ENCODE data around the gene IL7R. TPM values are rescaled to one million over a fixed set of nuclear protein-coding genes. Genes with fewer than 3 reads are reported as not detected.
A peak's percentile ranks its signal among the peaks of the same experiment; 100 is the strongest.

Gene IL7R
- polyA plus RNA-seq, 2 of the 4 experiments (the other 2 are of a cell fraction): 0.13 to 0.18 TPM

DNA sequence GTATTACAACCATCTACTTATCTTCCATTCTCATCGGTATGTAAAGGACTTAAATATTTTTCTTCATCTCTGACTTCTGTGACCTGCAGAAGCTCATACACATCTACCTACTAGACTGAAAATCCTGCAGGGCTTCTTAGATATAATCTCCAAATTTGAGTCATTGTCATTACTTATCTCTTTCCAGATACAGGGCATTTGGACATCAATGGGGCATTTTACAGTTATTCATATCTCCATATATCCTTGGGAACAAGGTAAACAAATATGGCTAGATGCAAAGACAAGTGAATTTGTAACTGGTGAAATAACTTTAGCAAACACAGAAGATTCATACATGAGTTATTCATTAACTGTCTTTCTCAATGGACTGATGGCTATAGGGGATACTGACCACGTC lies 37.7 kb upstream of the IL7R start:
- no peak for FAIRE-seq
- CTCF ChIA-PET: interaction anchor here (0.7 kb wide), 1 partner anchor 33 kb away, joined by 3 read pairs; no protein-coding TSS in a partner anchor

DNA sequence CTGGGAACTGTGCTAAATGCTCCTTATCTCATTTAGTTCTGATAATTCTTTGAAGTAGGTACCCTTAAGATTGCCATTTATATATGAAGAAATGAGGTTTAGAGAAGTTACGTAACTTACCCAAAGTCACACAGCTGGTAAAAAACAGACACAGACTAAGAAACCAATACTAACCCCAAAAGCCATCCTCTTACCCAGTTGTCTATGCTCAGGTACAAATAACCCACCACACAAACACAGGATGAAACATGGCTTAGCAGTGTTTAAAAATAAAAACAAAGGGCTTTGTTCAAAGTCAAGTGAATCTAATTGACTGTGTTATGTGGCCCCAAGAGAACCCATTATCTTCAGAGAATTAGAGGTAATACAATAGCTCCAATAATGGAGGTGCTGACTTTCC lies 37.0 kb upstream of the IL7R start:
- 86% methylated on average over 1 of the region's 1 CpG for WGBS (ENCODE audit: missing lambda C conversion rate)
- FAIRE-seq: no peak
- TF ChIP-seq NPAS2 (CRISPR knock-in tag; IDR thresholded peaks at IDR 0.05; ENCODE audit: borderline replicate concordance): no peak
- TF ChIP-seq KDM1A (IDR thresholded peaks at IDR 0.05; ENCODE audit: low read depth): no peak
- no peak for TF ChIP-seq PHF8 (IDR thresholded peaks at IDR 0.05; ENCODE audit: borderline replicate concordance, low read depth)
- TF ChIP-seq BCL3 (IDR thresholded peaks at IDR 0.05): no peak
- TF ChIP-seq FOSL2 (IDR thresholded peaks at IDR 0.05): no peak
- TF ChIP-seq FOSL2 (CRISPR knock-in tag; IDR thresholded peaks at IDR 0.05): no peak
- TF ChIP-seq ELK1 (IDR thresholded peaks at IDR 0.05; ENCODE audit: low read depth, low read length): no peak
- TF ChIP-seq FOSB (CRISPR knock-in tag; IDR thresholded peaks at IDR 0.05): no peak
- no peak for TF ChIP-seq RCOR1 (IDR thresholded peaks at IDR 0.05; ENCODE audit: low read depth, low read length)
- no peak for TF ChIP-seq ZC3H11A (IDR thresholded peaks at IDR 0.05)
- TF ChIP-seq CBX2 (IDR thresholded peaks at IDR 0.05; ENCODE audit: borderline replicate concordance, low read depth): no peak
- TF ChIP-seq CEBPB (IDR thresholded peaks at IDR 0.05): no peak
- TF ChIP-seq SREBF2 (IDR thresholded peaks at IDR 0.05): no peak
- no peak for TF ChIP-seq HOXB5 (CRISPR knock-in tag; IDR thresholded peaks at IDR 0.05)
- no peak for TF ChIP-seq POLR2AphosphoS2 (conservative IDR thresholded peaks at IDR 0.05; ENCODE audit: low read length)
- TF ChIP-seq, protein P1, sequence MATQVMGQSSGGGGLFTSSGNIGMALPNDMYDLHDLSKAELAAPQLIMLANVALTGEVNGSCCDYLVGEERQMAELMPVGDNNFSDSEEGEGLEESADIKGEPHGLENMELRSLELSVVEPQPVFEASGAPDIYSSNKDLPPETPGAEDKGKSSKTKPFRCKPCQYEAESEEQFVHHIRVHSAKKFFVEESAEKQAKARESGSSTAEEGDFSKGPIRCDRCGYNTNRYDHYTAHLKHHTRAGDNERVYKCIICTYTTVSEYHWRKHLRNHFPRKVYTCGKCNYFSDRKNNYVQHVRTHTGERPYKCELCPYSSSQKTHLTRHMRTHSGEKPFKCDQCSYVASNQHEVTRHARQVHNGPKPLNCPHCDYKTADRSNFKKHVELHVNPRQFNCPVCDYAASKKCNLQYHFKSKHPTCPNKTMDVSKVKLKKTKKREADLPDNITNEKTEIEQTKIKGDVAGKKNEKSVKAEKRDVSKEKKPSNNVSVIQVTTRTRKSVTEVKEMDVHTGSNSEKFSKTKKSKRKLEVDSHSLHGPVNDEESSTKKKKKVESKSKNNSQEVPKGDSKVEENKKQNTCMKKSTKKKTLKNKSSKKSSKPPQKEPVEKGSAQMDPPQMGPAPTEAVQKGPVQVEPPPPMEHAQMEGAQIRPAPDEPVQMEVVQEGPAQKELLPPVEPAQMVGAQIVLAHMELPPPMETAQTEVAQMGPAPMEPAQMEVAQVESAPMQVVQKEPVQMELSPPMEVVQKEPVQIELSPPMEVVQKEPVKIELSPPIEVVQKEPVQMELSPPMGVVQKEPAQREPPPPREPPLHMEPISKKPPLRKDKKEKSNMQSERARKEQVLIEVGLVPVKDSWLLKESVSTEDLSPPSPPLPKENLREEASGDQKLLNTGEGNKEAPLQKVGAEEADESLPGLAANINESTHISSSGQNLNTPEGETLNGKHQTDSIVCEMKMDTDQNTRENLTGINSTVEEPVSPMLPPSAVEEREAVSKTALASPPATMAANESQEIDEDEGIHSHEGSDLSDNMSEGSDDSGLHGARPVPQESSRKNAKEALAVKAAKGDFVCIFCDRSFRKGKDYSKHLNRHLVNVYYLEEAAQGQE (IDR thresholded peaks at IDR 0.05): no peak
- TF ChIP-seq MAFK (IDR thresholded peaks at IDR 0.05; ENCODE audit: partially characterized antibody): no peak
- TF ChIP-seq SMC3 (IDR thresholded peaks at IDR 0.05): no peak
- no peak for TF ChIP-seq ATOH8 (CRISPR knock-in tag; IDR thresholded peaks at IDR 0.05; ENCODE audit: low read depth)

More for the DNA sequence above, 37.7 kb upstream of the IL7R start:
- no peak overlapping the region for H3K4me2 ChIP-seq
- no peak overlapping the region for H3K27ac ChIP-seq
- POLR2A ChIA-PET: no interaction called here
- TF ChIP-seq HEYL (CRISPR knock-in tag; IDR thresholded peaks at IDR 0.05) (no peak), PHF8 (IDR thresholded peaks at IDR 0.05; ENCODE audit: borderline replicate concordance, low read depth) (no peak)
- DNase-seq (ENCODE audit: low read depth in 1 of 2, low spot score in 1 of 2) (peak in 1 of 2 experiments; percentile 20), ATAC-seq (no peak)
- no peaks in the 10 kb centered on the region for H3K9me3 ChIP-seq
- no peak overlapping the region for H3K4me3 ChIP-seq
- no peaks in the 10 kb centered on the region for H3K4me1 ChIP-seq
- WGBS (ENCODE audit: missing lambda C conversion rate): 25% methylated on average over 2 of the region's 2 CpGs

More for the DNA sequence above, 37.0 kb upstream of the IL7R start:
- ATAC-seq (no peak), DNase-seq (ENCODE audit: low read depth in 1 of 2, low spot score in 1 of 2) (no peak)
- ChIA-PET CTCF (interaction anchor here (0.7 kb wide), 1 partner anchor 34 kb away, joined by 3 read pairs; no protein-coding TSS in a partner anchor), POLR2A (no interaction called here)
- no peaks in the 10 kb centered on the region for H3K9me3 ChIP-seq
- H3K4me1 ChIP-seq: no peaks in the 10 kb centered on the region
- H3K27ac ChIP-seq: no peak overlapping the region
- no peak overlapping the region for H3K4me3 ChIP-seq
- H3K4me2 ChIP-seq: no peak overlapping the region
